HFFc6 (cell line): ENCODE measurements around the gene NUP210. TPM values are rescaled to one million over a fixed set of nuclear protein-coding genes. Genes with fewer than 3 reads are reported as not detected.

Experiments used
- DNase-seq: peaks from one replicate; pipeline ENCODE4 v3.0.0-alpha.2; 2018
- H3K27ac Mint-ChIP-seq: 2 replicates; pipeline ENCODE4 v1.8.0; 2020; ENCODE audit warnings: mild to moderate bottlenecking, mixed read lengths
- H3K27me3 Mint-ChIP-seq: 2 replicates; pipeline ENCODE4 v1.8.0; 2021; ENCODE audit warnings: mild to moderate bottlenecking, moderate library complexity, mixed read lengths; ENCODE audit not compliant: insufficient read depth
- H3K36me3 Mint-ChIP-seq: 2 replicates; pipeline ENCODE4 v1.8.0; 2021; ENCODE audit warnings: low read depth, mixed read lengths
- H3K4me1 Mint-ChIP-seq: 2 replicates; pipeline ENCODE4 v1.8.0; 2020; ENCODE audit warnings: low read depth, mixed read lengths
- H3K4me3 Mint-ChIP-seq: 2 replicates; pipeline ENCODE4 v1.8.0; 2020; ENCODE audit warnings: mild to moderate bottlenecking, moderate library complexity, mixed read lengths
- H3K9me3 Mint-ChIP-seq: 2 replicates; pipeline ENCODE4 v1.8.0; 2020; ENCODE audit warnings: mild to moderate bottlenecking, mixed read lengths
- long read RNA-seq: library from polyadenylated mRNA; unstranded; transcript quantifications from one replicate; pipeline ENCODE4 v2.0.0, GENCODE V29; 2019
- total RNA-seq, 6 experiments: library from RNA; stranded (reverse); fragmentation: NEBNext Ultra II Directional; extraction: Animal tissue kit (Norgen Biotek cat#: 25700); gene quantifications; 2 replicates in 1 of 6; 3 replicates in 5 of 6; pipeline ENCODE4 v1.2.3, GENCODE V29; 2021
- TF ChIP-seq, protein P1 (sequence below): fragments of 200-600 bp; sonication (generic); IDR thresholded peaks from 2 replicates; pipeline ENCODE4 v1.5.0; 2021; ENCODE audit warnings: antibody characterized with exemption, mild to moderate bottlenecking

The NUP210 gene
- 1 to 10 TPM in 4 of 6 experiments, under 1 TPM in 2; 0.33 to 3.4 (median 3.1) TPM for total RNA-seq
- long read RNA-seq = 0 reads

DNA sequence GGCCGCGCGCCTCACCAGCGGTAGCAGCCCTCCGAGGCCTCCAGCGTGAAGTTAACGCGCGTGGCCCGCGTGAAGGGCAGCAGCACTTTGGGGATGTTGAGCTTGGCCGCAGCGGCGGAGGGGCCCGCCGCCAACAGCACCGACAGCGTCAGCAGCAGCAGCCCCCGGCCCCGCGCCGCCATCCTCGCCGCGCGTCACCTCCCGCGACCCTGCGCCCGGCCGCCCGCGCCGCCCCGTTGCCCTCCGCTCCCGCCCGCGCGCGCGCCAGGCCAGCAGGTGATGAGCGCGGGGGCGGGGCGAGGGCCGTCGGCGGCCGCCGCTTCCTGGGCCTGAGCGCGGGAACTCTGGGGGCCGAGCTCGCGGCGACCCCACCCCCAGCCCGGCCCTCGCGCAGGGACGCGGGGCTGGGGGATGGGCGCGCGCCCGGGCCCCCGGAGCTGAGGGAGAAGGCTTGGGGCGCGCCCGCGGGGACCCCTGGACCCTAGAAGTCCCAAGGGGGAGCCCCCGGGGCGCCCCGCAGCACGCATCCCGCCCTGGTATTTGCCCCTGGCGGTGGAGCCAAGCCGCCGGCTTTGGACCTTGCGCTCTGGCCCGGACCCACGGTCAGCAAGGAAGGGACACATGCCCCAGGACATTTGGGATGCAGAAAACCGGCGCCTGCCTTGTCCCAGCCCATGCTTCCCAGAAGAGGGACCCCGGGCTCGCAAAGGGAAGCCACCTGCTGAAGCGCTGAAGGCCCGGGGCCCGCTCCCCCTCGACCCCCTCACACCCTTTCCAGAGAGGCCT is at the start of gene NUP210:
Gene NUP210, minus strand, starts transcription at position 278 of the 786 bp plus-strand sequence. Its CDS starts 96 bp downstream, at position 182.
- no peaks in the 10 kb centered on the region for H3K36me3 Mint-ChIP-seq
- no peak within 1 kb of the TSS for H3K4me3 Mint-ChIP-seq
- TF ChIP-seq, protein P1, sequence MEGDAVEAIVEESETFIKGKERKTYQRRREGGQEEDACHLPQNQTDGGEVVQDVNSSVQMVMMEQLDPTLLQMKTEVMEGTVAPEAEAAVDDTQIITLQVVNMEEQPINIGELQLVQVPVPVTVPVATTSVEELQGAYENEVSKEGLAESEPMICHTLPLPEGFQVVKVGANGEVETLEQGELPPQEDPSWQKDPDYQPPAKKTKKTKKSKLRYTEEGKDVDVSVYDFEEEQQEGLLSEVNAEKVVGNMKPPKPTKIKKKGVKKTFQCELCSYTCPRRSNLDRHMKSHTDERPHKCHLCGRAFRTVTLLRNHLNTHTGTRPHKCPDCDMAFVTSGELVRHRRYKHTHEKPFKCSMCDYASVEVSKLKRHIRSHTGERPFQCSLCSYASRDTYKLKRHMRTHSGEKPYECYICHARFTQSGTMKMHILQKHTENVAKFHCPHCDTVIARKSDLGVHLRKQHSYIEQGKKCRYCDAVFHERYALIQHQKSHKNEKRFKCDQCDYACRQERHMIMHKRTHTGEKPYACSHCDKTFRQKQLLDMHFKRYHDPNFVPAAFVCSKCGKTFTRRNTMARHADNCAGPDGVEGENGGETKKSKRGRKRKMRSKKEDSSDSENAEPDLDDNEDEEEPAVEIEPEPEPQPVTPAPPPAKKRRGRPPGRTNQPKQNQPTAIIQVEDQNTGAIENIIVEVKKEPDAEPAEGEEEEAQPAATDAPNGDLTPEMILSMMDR = no peak
- no peak for DNase-seq
- no peaks in the 10 kb centered on the region for H3K4me1 Mint-ChIP-seq
- no peak within 1 kb of the TSS for H3K27ac Mint-ChIP-seq
- H3K9me3 Mint-ChIP-seq = no peaks in the 10 kb centered on the region
- peaks cover 29% of the 10 kb centered on the region for H3K27me3 Mint-ChIP-seq

DNA sequence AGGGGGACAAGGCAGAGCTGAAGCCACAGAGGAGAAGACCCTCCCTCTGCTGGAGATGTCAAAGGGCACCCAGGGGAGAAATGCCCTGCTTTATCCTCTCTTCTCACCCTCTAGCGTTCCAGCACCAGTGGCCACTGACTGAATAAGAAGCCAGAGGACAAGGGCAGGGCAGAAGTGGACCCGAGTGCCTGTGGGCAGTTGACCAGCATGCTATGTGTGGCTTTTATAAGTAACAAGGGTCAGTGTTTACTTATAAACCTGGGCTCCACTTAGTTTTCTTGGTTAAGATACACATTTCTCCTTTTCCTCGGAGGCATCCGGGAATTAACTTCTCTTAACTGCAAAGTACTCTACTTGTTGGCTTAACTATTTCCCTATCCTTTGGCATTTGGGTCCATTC is 46.7 kb upstream of the NUP210 start:
- TF ChIP-seq, protein P1 = no peak
- DNase-seq = no peak
- no peaks in the 10 kb centered on the region for H3K9me3 Mint-ChIP-seq
- H3K4me1 Mint-ChIP-seq = no peaks in the 10 kb centered on the region
- no peaks in the 10 kb centered on the region for H3K36me3 Mint-ChIP-seq
- peaks cover 36% of the 10 kb centered on the region for H3K27me3 Mint-ChIP-seq
- no peak overlapping the region for H3K4me3 Mint-ChIP-seq
- H3K27ac Mint-ChIP-seq = no peak overlapping the region

DNA sequence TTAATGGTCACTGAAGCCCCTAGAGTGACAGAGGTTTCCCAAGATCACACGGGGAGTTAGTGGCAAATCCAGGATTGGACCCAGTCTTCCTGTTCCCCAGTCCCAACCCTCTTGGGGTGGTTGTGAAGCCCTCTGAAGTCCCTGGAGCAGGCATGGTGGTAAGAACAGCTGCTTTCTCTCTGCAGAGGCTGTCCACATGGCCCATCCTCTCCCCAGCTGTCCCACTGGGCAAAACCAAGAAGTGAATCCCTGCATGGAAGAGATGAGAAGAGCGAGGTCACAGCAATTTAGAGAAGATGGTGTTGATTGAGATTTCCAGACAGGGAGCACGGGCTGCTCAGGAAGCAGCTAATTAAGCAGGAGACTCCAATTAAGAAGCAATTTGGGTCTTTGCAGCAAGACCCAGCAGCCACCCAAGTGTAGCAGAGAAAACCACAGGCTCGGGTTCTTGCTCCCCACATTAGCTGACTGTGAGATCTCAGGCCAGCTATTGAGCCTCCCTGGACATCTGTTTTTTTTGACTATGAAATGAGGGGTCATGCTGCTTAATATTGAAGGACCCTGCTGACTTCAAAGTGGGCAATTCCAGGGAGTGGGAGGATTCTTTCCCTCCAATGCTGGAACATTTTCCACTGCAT is 45.2 kb upstream of the NUP210 start:
- no peaks in the 10 kb centered on the region for H3K9me3 Mint-ChIP-seq
- no peak overlapping the region for H3K4me3 Mint-ChIP-seq
- no peaks in the 10 kb centered on the region for H3K36me3 Mint-ChIP-seq
- peaks cover 31% of the 10 kb centered on the region for H3K27me3 Mint-ChIP-seq
- no peak overlapping the region for H3K27ac Mint-ChIP-seq
- no peaks in the 10 kb centered on the region for H3K4me1 Mint-ChIP-seq
- DNase-seq = no peak
- TF ChIP-seq, protein P1 = no peak

DNA sequence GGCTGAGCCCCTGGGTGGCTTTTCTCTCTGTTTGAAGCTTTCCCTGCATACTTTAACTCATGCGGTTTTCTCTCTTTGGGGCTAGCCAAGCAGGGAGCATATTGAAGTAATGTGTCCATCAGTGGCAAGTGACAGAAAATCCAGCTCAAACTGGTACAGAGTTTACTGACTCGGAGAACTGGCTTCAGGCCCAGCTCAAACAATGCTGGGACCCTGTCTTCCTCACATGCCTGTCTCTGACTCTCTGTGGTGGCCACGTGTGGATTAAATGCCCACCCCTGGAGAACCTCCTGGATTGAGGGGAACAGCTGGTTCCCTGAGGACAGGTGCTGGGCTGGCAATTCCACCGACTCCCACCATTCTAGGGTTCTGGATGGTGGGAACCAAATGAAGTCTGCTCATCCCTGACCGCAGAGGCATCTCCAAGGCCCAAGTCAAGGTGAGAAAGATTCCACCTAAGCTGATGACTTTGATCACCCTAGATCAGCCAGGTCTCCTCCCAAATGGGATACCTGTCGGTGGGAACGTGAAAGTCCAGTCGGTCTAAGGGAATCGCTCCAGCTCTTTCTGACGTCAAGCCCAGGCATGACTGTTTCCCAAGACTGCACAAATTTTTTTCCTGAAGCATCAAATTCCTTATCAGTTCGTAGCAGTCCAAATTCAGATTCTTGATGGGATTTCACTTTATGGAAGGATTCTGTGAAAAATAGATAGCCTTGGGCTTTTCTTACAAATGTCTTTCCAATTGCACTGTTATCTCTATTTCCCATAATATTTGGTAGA is 43.7 kb upstream of the NUP210 start:
- no peak overlapping the region for H3K27ac Mint-ChIP-seq
- peaks cover 35% of the 10 kb centered on the region for H3K27me3 Mint-ChIP-seq
- no peak for DNase-seq
- TF ChIP-seq, protein P1 = no peak
- no peak overlapping the region for H3K4me3 Mint-ChIP-seq
- H3K4me1 Mint-ChIP-seq = no peaks in the 10 kb centered on the region
- no peaks in the 10 kb centered on the region for H3K36me3 Mint-ChIP-seq
- no peaks in the 10 kb centered on the region for H3K9me3 Mint-ChIP-seq

DNA sequence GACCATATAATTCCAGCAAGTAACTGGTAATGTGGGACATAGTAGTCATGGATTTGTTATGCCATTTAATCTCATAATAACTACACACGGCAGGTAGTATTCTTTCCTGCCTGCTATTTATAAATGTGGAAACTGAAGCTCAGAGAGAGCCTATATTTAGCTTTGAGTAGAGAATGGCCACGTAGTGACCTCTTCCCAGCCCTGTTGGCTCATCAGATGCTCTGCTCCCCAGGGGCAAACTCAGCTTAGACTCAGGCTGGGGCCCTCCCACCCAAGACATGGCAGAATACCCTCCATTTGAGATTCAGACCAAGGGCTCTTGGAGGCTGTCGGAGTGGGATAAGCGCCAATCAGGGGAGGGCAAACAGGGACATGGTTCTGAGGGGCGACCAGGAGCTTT is 42.7 kb upstream of the NUP210 start:
- Mint-ChIP-seq H3K9me3 (no peaks in the 10 kb centered on the region), H3K27ac (no peak overlapping the region), H3K4me3 (no peak overlapping the region), H3K27me3 (peaks cover 35% of the 10 kb centered on the region), H3K36me3 (no peaks in the 10 kb centered on the region), H3K4me1 (no peaks in the 10 kb centered on the region)
- no peak for DNase-seq
- TF ChIP-seq, protein P1 = no peak
